Tongue (tissue), 2 donors: ENCODE measurements around the gene INPP5A. TPM values are rescaled to one million over a fixed set of nuclear protein-coding genes. Genes with fewer than 3 reads are reported as not detected.
"Not testable (repeated sequence)": the region's sequence is repeated elsewhere in the genome, so short reads cannot be mapped to it uniquely, and the experiment has no call there.

ENCODE experiments used
- DNase-seq: peaks from one replicate; pipeline ENCODE4 v3.0.0-alpha.2; 2015
- total RNA-seq: library from RNA; depleted of rRNA; stranded (reverse); fragments of >200 nt; gene quantifications from one replicate; pipeline ENCODE4 v1.2.3, GENCODE V29; 2014

INPP5A gene
- total RNA-seq, 1 donor from 2014 or later: 115 TPM

- DNase-seq: no peak
Measured at GRCh38 chr10:132503581-132504421, 33.8 kb upstream of the INPP5A start.

- DNase-seq: no peak
Measured at GRCh38 chr10:132504501-132505272, 32.9 kb upstream of the INPP5A start.

GRCh38 chr10:132505546-132505945 is 32.0 kb upstream of the INPP5A start:
- DNase-seq: not testable (repeated sequence)

- peak; percentile 90 for DNase-seq
Measured at GRCh38 chr10:132506711-132507408, 30.7 kb upstream of the INPP5A start.

- DNase-seq: no peak
Measured at GRCh38 chr10:132507409-132507955, 30.1 kb upstream of the INPP5A start.

GRCh38 chr10:132507956-132508490 is 29.6 kb upstream of the INPP5A start:
- no peak for DNase-seq

- peak; percentile 76 for DNase-seq
Measured at GRCh38 chr10:132508581-132509443, 28.8 kb upstream of the INPP5A start.

GRCh38 chr10:132509506-132510173 is 27.9 kb upstream of the INPP5A start:
- DNase-seq: no peak

GRCh38 chr10:132510174-132510611 is 27.4 kb upstream of the INPP5A start:
- DNase-seq: no peak

GRCh38 chr10:132511121-132512051 is 26.2 kb upstream of the INPP5A start:
- peak; percentile 77 for DNase-seq

GRCh38 chr10:132512052-132512442 is 25.5 kb upstream of the INPP5A start:
- no peak for DNase-seq

GRCh38 chr10:132512693-132513345 is 24.8 kb upstream of the INPP5A start:
- no peak for DNase-seq

GRCh38 chr10:132514821-132515520 is 22.6 kb upstream of the INPP5A start:
- peak; percentile 81 for DNase-seq

- DNase-seq: no peak
Measured at GRCh38 chr10:132515811-132516726, 21.5 kb upstream of the INPP5A start.

- DNase-seq: peak; percentile 94
Measured at GRCh38 chr10:132516771-132517725, 20.5 kb upstream of the INPP5A start.
